NCI-H510A treated with DMSO at 0.1 percent for 48 hours (cell line): Measurements from ENCODE around the gene BHLHE23.

ENCODE experiments used
- DNase-seq: peaks from one replicate; lab custom pipeline; 2025; lab: John Stamatoyannopoulos, UW

The BHLHE23 gene

GRCh38 chr20:62991196-62991807, 15.5 kb downstream of the BHLHE23 start:
- no peak for DNase-seq

- DNase-seq = no peak
Measured at GRCh38 chr20:62990306-62990825, 16.4 kb downstream of the BHLHE23 start.

- DNase-seq = no peak
Measured at GRCh38 chr20:62989201-62989601, 17.6 kb downstream of the BHLHE23 start.

GRCh38 chr20:62987114-62987513, 19.6 kb downstream of the BHLHE23 start:
- no peak for DNase-seq

GRCh38 chr20:62986257-62986800, 20.4 kb downstream of the BHLHE23 start:
- no peak for DNase-seq

GRCh38 chr20:62985444-62985778, 21.4 kb downstream of the BHLHE23 start:
- DNase-seq = no peak

GRCh38 chr20:62984666-62985443, 21.9 kb downstream of the BHLHE23 start:
- DNase-seq = no peak

- no peak for DNase-seq
Measured at GRCh38 chr20:62983210-62983609, 23.6 kb downstream of the BHLHE23 start.

- no peak for DNase-seq
Measured at GRCh38 chr20:62982124-62983075, 24.4 kb downstream of the BHLHE23 start.

- DNase-seq = no peak
Measured at GRCh38 chr20:62980970-62981369, 25.8 kb downstream of the BHLHE23 start.

- no peak for DNase-seq
Measured at GRCh38 chr20:62980380-62980960, 26.3 kb downstream of the BHLHE23 start.

- no peak for DNase-seq
Measured at GRCh38 chr20:62979876-62980373, 26.8 kb downstream of the BHLHE23 start.

GRCh38 chr20:62979310-62979709, 27.5 kb downstream of the BHLHE23 start:
- no peak for DNase-seq

- DNase-seq = no peak
Measured at GRCh38 chr20:62978561-62978943, 28.2 kb downstream of the BHLHE23 start.

- no peak for DNase-seq
Measured at GRCh38 chr20:62977613-62978560, 28.9 kb downstream of the BHLHE23 start.

- no peak for DNase-seq
Measured at GRCh38 chr20:62976886-62977285, 29.9 kb downstream of the BHLHE23 start.

- no peak for DNase-seq
Measured at GRCh38 chr20:62975812-62976508, 30.8 kb downstream of the BHLHE23 start.

GRCh38 chr20:62975251-62975760, 31.5 kb downstream of the BHLHE23 start:
- DNase-seq = no peak
